ENCODE measurements around the gene TRIM43. TPM values are rescaled to one million over a fixed set of nuclear protein-coding genes. Genes with fewer than 3 reads are reported as not detected.
"Not testable (repeated sequence)": the region's sequence is repeated elsewhere in the genome, so short reads cannot be mapped to it uniquely, and the experiment has no call there.

TRIM43 gene
- polyA plus RNA-seq (2013, experiment 1 of 4), result not detected
- polyA plus RNA-seq (2013, experiment 2 of 4), result not detected
- not detected for polyA plus RNA-seq (2013, experiment 3 of 4)
- not detected for polyA plus RNA-seq (2013, experiment 4 of 4)

DNA sequence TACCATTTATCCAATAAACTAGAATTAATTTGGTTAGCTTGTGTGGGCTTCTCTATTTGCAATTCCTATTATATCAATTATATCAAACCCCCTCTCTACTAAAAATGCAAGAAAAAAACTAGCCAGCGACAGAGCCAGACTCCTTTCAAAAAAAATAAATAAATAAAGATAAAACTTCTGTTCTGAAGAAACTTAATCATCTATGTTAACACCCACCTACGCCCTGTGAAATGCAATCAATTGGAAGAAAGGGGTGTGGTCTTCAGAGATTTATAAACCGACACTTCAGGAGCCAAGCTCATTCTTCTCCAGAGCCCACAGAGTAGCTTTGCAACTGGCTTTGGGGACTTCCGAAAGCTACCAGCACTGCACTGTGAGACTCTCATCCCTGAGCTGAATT, at the start of gene TRIM43:
TRIM43 (plus strand) TSS at position 301 of the 400 bp plus-strand sequence. CDS start 2,023 bp downstream, outside the sequence.
- not testable (repeated sequence) for H3K27me3 ChIP-seq (ENCODE audit: control insufficient read depth, insufficient read depth, low read length, poor library complexity, severe bottlenecking); H3K36me3 ChIP-seq (ENCODE audit: control insufficient read depth, insufficient read depth, low read length); H3K27ac ChIP-seq (ENCODE audit: insufficient read depth, low read depth, low read length, poor library complexity, severe bottlenecking); H3K4me1 ChIP-seq (ENCODE audit: control insufficient read depth, insufficient read depth, low read length); H3K4me3 ChIP-seq (ENCODE audit: insufficient read depth, low read depth, low read length); H3K9me3 ChIP-seq (ENCODE audit: control insufficient read depth, low read length)
- WGBS, 2 experiments, result 100% methylated on average over 1 of the region's 4 CpGs; no CpG with 5 or more reads in 1 of the 2 experiments

DNA sequence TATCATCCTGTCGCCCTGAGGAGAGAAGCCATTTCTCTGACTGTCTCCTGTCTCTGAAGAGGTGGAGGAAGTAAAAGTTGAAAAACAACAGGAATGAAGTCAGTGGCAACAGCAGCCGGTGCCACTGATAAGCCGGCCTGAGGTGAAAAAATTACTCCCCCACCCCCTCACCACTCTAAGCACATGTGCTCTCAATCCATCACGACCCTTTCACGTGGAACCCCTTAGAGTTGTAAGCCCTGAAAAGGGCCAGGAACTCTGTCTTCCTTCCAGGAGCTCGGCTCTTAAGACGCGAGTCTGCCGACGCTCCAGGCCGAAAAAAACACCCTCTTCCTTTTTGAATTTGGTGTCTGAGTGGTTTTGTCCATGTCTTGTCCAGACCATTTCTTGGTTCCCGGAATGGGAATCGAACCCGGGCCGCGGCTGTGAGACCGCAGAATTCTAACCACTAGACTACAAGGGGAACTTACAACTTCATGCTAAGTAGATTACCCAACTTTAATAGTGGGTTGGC, 40.7 kb upstream of the TRIM43 start:
- WGBS, 2 experiments, result 91% methylated on average over 17 of the region's 17 CpGs
- H3K27ac ChIP-seq (ENCODE audit: insufficient read depth, low read depth, low read length, poor library complexity, severe bottlenecking), result no peak overlapping the region

DNA sequence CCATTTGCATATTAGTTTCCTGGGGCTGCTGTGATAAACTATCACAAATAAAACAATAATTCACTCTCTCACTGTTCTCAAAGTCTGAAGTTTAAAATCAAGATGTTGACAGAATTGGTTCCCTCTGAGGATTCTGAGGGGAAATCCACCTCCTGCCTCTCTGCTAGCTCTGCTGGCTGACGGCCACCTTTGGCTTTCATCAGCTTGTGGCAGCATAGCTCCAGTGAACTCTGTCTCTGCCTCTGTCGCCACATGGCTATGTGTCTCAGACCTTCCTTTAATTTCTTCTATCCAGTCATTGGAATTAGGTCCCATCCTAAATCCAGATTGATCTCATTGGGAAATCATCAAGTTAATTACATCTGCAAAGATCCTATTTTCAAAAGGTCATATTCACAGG, 38.9 kb upstream of the TRIM43 start:
- H3K27ac ChIP-seq (ENCODE audit: insufficient read depth, low read depth, low read length, poor library complexity, severe bottlenecking), result no peak overlapping the region
- H3K9me3 ChIP-seq (ENCODE audit: control insufficient read depth, low read length), result no peaks in the 10 kb centered on the region
- H3K4me3 ChIP-seq (ENCODE audit: insufficient read depth, low read depth, low read length), result no peak overlapping the region
- H3K27me3 ChIP-seq (ENCODE audit: control insufficient read depth, insufficient read depth, low read length, poor library complexity, severe bottlenecking), result no peaks in the 10 kb centered on the region
- no peaks in the 10 kb centered on the region for H3K36me3 ChIP-seq (ENCODE audit: control insufficient read depth, insufficient read depth, low read length)
- 71 to 77% methylated on average over 2 of the region's 2 CpGs for WGBS, 2 experiments
- no peaks in the 10 kb centered on the region for H3K4me1 ChIP-seq (ENCODE audit: control insufficient read depth, insufficient read depth, low read length)

More for the DNA sequence above, 40.7 kb upstream of the TRIM43 start:
- no peaks in the 10 kb centered on the region for H3K4me1 ChIP-seq (ENCODE audit: control insufficient read depth, insufficient read depth, low read length)
- no peaks in the 10 kb centered on the region for H3K27me3 ChIP-seq (ENCODE audit: control insufficient read depth, insufficient read depth, low read length, poor library complexity, severe bottlenecking)
- H3K36me3 ChIP-seq (ENCODE audit: control insufficient read depth, insufficient read depth, low read length), result no peaks in the 10 kb centered on the region
- H3K4me3 ChIP-seq (ENCODE audit: insufficient read depth, low read depth, low read length), result no peak overlapping the region
- no peaks in the 10 kb centered on the region for H3K9me3 ChIP-seq (ENCODE audit: control insufficient read depth, low read length)

DNA sequence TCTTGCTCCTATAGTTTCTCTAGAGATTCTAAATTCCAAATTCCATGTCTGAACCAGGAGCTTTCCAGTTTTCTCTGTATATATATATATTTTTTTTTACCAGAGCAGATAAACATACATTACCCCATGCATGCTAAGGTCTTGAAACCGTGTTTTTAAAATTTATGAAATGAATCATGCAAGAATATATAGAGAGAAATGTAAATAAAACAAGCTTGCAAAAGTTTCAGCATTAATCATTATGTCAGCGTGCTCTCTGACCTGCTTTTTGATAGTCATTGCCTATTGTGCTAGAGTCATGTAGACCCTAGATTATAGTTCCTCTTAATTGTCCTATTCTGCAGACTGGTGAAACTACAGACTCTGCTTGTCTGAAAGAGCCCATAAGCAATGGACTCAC, 22.6 kb upstream of the TRIM43 start:
- no peak overlapping the region for H3K27ac ChIP-seq (ENCODE audit: insufficient read depth, low read depth, low read length, poor library complexity, severe bottlenecking)
- H3K4me3 ChIP-seq (ENCODE audit: insufficient read depth, low read depth, low read length), result no peak overlapping the region
- H3K36me3 ChIP-seq (ENCODE audit: control insufficient read depth, insufficient read depth, low read length), result no peaks in the 10 kb centered on the region
- peaks cover 4% of the 10 kb centered on the region for H3K27me3 ChIP-seq (ENCODE audit: control insufficient read depth, insufficient read depth, low read length, poor library complexity, severe bottlenecking)
- H3K4me1 ChIP-seq (ENCODE audit: control insufficient read depth, insufficient read depth, low read length), result no peaks in the 10 kb centered on the region
- 77 to 81% methylated on average over 1 of the region's 2 CpGs for WGBS, 2 experiments
- H3K9me3 ChIP-seq (ENCODE audit: control insufficient read depth, low read length), result no peaks in the 10 kb centered on the region

DNA sequence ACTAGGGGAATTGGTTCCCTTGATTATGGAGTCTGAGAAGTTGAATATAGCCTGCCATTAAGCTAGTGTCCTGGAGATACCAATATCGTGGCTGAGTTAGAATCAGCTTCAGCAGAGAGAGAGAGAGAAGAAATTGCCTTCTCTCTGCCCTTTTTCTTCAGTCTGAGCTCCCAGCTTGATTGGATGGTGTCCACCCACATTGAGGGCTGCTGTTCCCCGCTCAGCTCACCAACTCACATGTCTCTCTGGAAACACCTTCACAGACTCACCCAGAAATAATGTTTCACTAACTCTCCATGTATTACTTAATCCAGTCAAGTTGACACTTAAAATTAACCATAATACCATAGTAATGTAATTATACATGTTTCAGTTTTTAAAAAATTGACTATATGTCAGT, 17.9 kb upstream of the TRIM43 start:
- Histone ChIP-seq H3K27ac (ENCODE audit: insufficient read depth, low read depth, low read length, poor library complexity, severe bottlenecking) (no peak overlapping the region), H3K27me3 (ENCODE audit: control insufficient read depth, insufficient read depth, low read length, poor library complexity, severe bottlenecking) (no peaks in the 10 kb centered on the region), H3K9me3 (ENCODE audit: control insufficient read depth, low read length) (no peaks in the 10 kb centered on the region), H3K4me1 (ENCODE audit: control insufficient read depth, insufficient read depth, low read length) (no peaks in the 10 kb centered on the region), H3K4me3 (ENCODE audit: insufficient read depth, low read depth, low read length) (no peak overlapping the region), H3K36me3 (ENCODE audit: control insufficient read depth, insufficient read depth, low read length) (no peaks in the 10 kb centered on the region)
- 85 to 86% methylated on average over 2 of the region's 2 CpGs for WGBS, 2 experiments

DNA sequence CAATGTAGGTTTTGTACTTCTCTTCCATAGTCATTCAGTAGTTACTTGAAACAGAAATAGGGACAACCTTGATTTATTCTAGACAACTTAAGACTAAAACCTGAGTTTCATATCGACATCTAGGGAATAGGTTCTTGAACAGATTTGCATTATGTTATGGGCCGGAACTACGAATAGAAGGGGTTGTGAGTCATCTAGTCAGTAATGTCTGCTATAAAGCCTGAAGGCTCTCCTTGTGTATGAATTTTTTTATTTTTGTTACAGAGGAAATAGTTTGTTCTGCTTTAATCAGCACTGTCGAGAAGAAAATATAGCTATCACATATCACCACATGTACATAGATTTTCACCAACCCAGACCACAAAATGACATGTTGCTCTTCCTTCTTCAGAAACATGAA, 17.3 kb upstream of the TRIM43 start:
- Histone ChIP-seq H3K4me1 (ENCODE audit: control insufficient read depth, insufficient read depth, low read length) (no peaks in the 10 kb centered on the region), H3K27me3 (ENCODE audit: control insufficient read depth, insufficient read depth, low read length, poor library complexity, severe bottlenecking) (no peaks in the 10 kb centered on the region), H3K4me3 (ENCODE audit: insufficient read depth, low read depth, low read length) (no peak overlapping the region), H3K36me3 (ENCODE audit: control insufficient read depth, insufficient read depth, low read length) (no peaks in the 10 kb centered on the region), H3K27ac (ENCODE audit: insufficient read depth, low read depth, low read length, poor library complexity, severe bottlenecking) (no peak overlapping the region), H3K9me3 (ENCODE audit: control insufficient read depth, low read length) (no peaks in the 10 kb centered on the region)
- WGBS, 2 experiments, result 95 to 99% methylated on average over 4 of the region's 4 CpGs

DNA sequence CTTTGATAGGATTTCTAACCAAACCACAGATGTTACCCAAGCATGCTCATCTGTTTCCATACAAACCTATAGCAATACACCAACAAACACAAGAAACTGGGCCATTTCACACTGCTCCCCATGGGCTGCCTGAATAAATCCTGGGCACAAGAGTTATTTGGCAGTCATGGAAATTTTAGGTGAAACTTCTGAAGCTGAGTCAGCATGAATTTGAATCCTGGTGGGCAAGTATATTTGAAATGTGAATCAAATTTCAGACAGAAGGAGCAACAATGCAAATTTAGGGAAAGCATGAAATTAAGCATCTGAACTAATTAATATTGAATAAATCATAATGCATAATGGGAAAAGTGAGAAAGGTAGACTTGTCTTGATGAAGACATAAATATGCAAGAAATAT, 15.9 kb upstream of the TRIM43 start:
- Histone ChIP-seq H3K9me3 (ENCODE audit: control insufficient read depth, low read length) (no peaks in the 10 kb centered on the region), H3K4me1 (ENCODE audit: control insufficient read depth, insufficient read depth, low read length) (no peaks in the 10 kb centered on the region), H3K36me3 (ENCODE audit: control insufficient read depth, insufficient read depth, low read length) (no peaks in the 10 kb centered on the region), H3K27me3 (ENCODE audit: control insufficient read depth, insufficient read depth, low read length, poor library complexity, severe bottlenecking) (no peaks in the 10 kb centered on the region), H3K4me3 (ENCODE audit: insufficient read depth, low read depth, low read length) (no peak overlapping the region), H3K27ac (ENCODE audit: insufficient read depth, low read depth, low read length, poor library complexity, severe bottlenecking) (no peak overlapping the region)

DNA sequence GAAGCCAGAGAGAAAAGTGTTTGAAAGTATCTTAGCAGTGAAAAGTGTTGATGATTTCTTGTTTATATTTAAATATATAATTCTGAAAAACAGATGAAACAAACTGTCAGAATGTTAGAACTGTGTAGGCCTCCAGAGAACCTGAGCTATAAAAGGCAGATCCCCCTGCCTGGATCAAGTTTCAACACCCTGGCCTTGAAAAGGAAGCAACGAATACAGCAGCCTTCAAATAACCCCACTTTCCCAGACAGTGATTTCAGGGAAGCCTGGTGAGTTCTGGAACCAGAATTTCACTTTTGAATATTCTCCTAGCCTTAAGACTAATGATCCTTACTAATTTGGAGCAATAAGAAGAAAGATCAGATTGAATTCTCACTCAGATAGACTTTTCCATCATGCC, 13.3 kb upstream of the TRIM43 start:
- no peaks in the 10 kb centered on the region for H3K27me3 ChIP-seq (ENCODE audit: control insufficient read depth, insufficient read depth, low read length, poor library complexity, severe bottlenecking)
- H3K36me3 ChIP-seq (ENCODE audit: control insufficient read depth, insufficient read depth, low read length), result no peaks in the 10 kb centered on the region
- H3K9me3 ChIP-seq (ENCODE audit: control insufficient read depth, low read length), result no peaks in the 10 kb centered on the region
- H3K4me3 ChIP-seq (ENCODE audit: insufficient read depth, low read depth, low read length), result no peak overlapping the region
- WGBS, 2 experiments, result 14 to 22% methylated on average over 1 of the region's 1 CpG
- no peaks in the 10 kb centered on the region for H3K4me1 ChIP-seq (ENCODE audit: control insufficient read depth, insufficient read depth, low read length)
- H3K27ac ChIP-seq (ENCODE audit: insufficient read depth, low read depth, low read length, poor library complexity, severe bottlenecking), result no peak overlapping the region

DNA sequence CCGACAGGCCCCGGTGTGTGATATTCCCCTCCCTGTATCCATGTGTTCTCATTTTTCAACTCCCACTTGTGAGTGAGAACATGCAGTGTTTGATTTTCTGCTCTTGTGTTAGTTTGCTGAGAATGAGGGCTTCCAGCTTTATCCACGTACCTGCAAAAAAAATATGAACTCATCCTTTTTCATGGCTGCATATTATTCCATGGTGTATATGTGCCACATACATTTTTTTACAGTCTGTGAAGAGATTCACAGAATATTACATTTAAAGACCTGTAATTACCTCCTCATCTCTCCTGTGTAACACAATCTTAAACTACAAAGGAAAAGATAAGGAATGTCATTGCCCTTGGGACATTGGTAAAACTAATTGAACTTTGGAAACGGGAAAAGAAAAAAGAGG, 8.3 kb upstream of the TRIM43 start:
- 78 to 87% methylated on average over 3 of the region's 4 CpGs for WGBS, 2 experiments
- H3K27ac ChIP-seq (ENCODE audit: insufficient read depth, low read depth, low read length, poor library complexity, severe bottlenecking); H3K27me3 ChIP-seq (ENCODE audit: control insufficient read depth, insufficient read depth, low read length, poor library complexity, severe bottlenecking): not testable (repeated sequence)

DNA sequence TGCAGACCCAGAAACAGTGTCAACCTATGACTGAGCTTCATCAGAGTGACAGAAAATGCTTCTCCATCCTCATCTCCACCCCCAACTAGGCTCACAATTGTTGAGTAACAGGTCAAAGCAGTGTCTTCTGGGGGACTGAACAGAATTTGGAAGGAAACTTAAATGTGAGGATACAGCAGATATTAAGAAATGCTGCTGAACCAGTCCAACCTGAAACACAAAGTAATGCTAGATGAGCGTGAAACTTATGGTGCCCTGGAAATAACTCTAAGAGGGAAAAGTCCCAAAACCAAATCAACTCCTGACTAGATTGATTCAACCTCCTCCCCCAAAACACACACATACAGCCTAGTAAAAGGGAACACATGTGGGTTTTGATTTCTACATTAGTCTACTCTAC, 7.5 kb upstream of the TRIM43 start:
- 100% methylated on average over 1 of the region's 1 CpG; no CpG with 5 or more reads in 1 of the 2 experiments for WGBS, 2 experiments
- not testable (repeated sequence) for H3K4me3 ChIP-seq (ENCODE audit: insufficient read depth, low read depth, low read length); H3K4me1 ChIP-seq (ENCODE audit: control insufficient read depth, insufficient read depth, low read length); H3K27me3 ChIP-seq (ENCODE audit: control insufficient read depth, insufficient read depth, low read length, poor library complexity, severe bottlenecking); H3K36me3 ChIP-seq (ENCODE audit: control insufficient read depth, insufficient read depth, low read length); H3K9me3 ChIP-seq (ENCODE audit: control insufficient read depth, low read length); H3K27ac ChIP-seq (ENCODE audit: insufficient read depth, low read depth, low read length, poor library complexity, severe bottlenecking)

More for the DNA sequence above, 8.3 kb upstream of the TRIM43 start:
- H3K9me3 ChIP-seq (ENCODE audit: control insufficient read depth, low read length); H3K36me3 ChIP-seq (ENCODE audit: control insufficient read depth, insufficient read depth, low read length); H3K4me1 ChIP-seq (ENCODE audit: control insufficient read depth, insufficient read depth, low read length); H3K4me3 ChIP-seq (ENCODE audit: insufficient read depth, low read depth, low read length): not testable (repeated sequence)

Data from ectodermal cell (in vitro differentiated cells).